Osteoblast (primary cell): ENCODE data around the gene IGFL2. TPM values are rescaled to one million over a fixed set of nuclear protein-coding genes. Genes with fewer than 3 reads are reported as not detected.
"Not testable (repeated sequence)": the region's sequence is repeated elsewhere in the genome, so short reads cannot be mapped to it uniquely, and the experiment has no call there.

Experiments
- DNase-seq: peaks from one replicate; pipeline ENCODE4 v3.0.0; 2011; ENCODE audit warnings: low spot score, mixed read lengths; ENCODE audit not compliant: insufficient read length; ENCODE audit errors: missing footprints
- H2AFZ ChIP-seq: 2 replicates; pipeline ENCODE4 v1.6.0; 2011; ENCODE audit warnings: mild to moderate bottlenecking, low read length
- H3K27ac ChIP-seq: 2 replicates; pipeline ENCODE4 v1.5.1; 2011; ENCODE audit warnings: mild to moderate bottlenecking, low read depth, low read length, moderate library complexity
- H3K27me3 ChIP-seq: 2 replicates; pipeline ENCODE4 v1.6.0; 2012; ENCODE audit warnings: mild to moderate bottlenecking, control low read depth, inconsistent platforms, low read length, moderate library complexity; ENCODE audit not compliant: insufficient read depth
- H3K36me3 ChIP-seq: 2 replicates; pipeline ENCODE4 v1.5.1; 2011; ENCODE audit warnings: mild to moderate bottlenecking, low read length, control low read depth, moderate library complexity; ENCODE audit not compliant: insufficient read depth
- H3K4me1 ChIP-seq: 2 replicates; pipeline ENCODE4 v1.5.1; 2011; ENCODE audit warnings: mild to moderate bottlenecking, low read length, control low read depth, moderate library complexity; ENCODE audit not compliant: insufficient read depth
- H3K4me2 ChIP-seq: 2 replicates; pipeline ENCODE4 v1.6.0; 2011; ENCODE audit warnings: mild to moderate bottlenecking, low read length; ENCODE audit not compliant: insufficient read depth
- H3K4me3 ChIP-seq: fragments of 200-600 bp; sonication (generic); 3 replicates; pipeline ENCODE4 v1.5.1; 2012; ENCODE audit warnings: mild to moderate bottlenecking, low read length, inconsistent platforms; ENCODE audit not compliant: insufficient read depth
- H3K79me2 ChIP-seq: 2 replicates; pipeline ENCODE4 v1.6.0; 2012; ENCODE audit warnings: mild to moderate bottlenecking, low read length, control low read depth, inconsistent platforms; ENCODE audit not compliant: insufficient read depth
- H3K9me3 ChIP-seq: 2 replicates; pipeline ENCODE4 v1.5.1; 2011; ENCODE audit warnings: low read depth, low read length, control low read depth
- H4K20me1 ChIP-seq: 2 replicates; pipeline ENCODE4 v1.6.0; 2012; ENCODE audit warnings: mild to moderate bottlenecking, low read length, control low read depth; ENCODE audit not compliant: insufficient read depth
- total RNA-seq: library from RNA; depleted of rRNA; stranded (reverse); fragments of >200 nt; gene quantifications from 2 replicates; pipeline ENCODE4 v1.2.3, GENCODE V29; 2012
- TF ChIP-seq, protein P1 (sequence below): IDR thresholded peaks from 2 replicates; pipeline ENCODE4 v1.5.1; 2011; ENCODE audit warnings: mild to moderate bottlenecking, low read depth, low read length, moderate library complexity; ENCODE audit errors: extremely low read depth

The IGFL2 gene
- total RNA-seq, 1 donor = not detected

DNA sequence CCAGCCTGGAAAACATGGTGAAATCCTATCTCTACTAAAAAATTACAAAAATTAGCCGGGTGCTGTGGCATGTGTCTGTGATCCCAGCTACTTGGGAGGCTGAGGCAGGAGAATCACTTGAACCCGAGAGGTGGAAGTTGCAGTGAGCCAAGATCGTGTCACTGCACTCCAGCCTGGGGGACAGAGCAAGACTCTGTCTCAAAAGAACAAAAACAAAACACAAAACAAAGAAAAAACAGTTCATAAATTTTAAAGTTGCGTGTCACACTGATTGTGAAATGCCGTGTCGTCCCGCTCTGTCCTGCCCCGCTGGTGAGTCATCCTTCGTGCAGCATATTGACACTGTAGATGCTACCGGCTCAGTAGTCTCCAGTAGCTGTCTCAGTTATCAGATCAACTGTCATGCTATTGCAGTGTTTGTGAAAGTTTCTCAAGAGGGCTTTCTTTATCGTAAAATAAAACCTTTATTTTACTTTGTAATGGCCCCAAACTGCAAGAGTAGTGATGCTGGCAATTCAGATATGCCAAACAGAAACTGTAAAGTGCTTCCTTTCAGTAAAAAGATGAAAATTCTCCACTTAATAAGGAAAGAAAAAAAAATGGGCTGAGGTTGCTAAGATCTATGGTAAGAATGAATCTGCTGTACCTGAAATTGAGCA is 45.1 kb downstream of the IGFL2 start:
- H3K27ac ChIP-seq = no peak overlapping the region
- H3K27me3 ChIP-seq = peaks cover 69% of the 10 kb centered on the region
- H3K4me3 ChIP-seq = no peak overlapping the region
- no peaks in the 10 kb centered on the region for H3K9me3 ChIP-seq
- H4K20me1 ChIP-seq = no peaks in the 10 kb centered on the region
- H3K36me3 ChIP-seq = no peaks in the 10 kb centered on the region
- H2AFZ ChIP-seq = no peak overlapping the region
- no peaks in the 10 kb centered on the region for H3K79me2 ChIP-seq
- TF ChIP-seq, protein P1, sequence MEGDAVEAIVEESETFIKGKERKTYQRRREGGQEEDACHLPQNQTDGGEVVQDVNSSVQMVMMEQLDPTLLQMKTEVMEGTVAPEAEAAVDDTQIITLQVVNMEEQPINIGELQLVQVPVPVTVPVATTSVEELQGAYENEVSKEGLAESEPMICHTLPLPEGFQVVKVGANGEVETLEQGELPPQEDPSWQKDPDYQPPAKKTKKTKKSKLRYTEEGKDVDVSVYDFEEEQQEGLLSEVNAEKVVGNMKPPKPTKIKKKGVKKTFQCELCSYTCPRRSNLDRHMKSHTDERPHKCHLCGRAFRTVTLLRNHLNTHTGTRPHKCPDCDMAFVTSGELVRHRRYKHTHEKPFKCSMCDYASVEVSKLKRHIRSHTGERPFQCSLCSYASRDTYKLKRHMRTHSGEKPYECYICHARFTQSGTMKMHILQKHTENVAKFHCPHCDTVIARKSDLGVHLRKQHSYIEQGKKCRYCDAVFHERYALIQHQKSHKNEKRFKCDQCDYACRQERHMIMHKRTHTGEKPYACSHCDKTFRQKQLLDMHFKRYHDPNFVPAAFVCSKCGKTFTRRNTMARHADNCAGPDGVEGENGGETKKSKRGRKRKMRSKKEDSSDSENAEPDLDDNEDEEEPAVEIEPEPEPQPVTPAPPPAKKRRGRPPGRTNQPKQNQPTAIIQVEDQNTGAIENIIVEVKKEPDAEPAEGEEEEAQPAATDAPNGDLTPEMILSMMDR = no peak
- peak; percentile 83 for DNase-seq
- H3K4me1 ChIP-seq = peaks cover 13% of the 10 kb centered on the region
- peak overlapping the region; percentile 63 for H3K4me2 ChIP-seq

DNA sequence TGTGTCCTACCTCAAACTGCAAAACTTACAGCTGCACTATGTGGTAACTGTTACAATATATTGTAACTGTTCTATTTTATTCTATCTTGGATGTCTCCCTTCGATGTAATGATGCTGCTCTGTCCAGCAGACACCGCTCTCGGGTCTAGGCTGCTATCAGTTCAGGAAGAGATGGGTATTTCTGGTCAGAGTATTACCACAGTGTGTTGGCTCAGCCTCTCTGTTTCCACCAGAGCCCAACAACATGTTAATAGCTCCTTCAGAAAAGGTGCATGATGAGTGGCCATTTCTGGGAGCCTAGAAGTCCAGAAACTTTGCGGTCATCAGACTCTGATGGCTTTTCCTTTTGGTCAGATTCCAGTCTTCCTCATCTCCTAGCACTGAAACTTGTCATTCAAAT is 45.6 kb downstream of the IGFL2 start:
- DNase-seq = no peak
- Histone ChIP-seq H3K4me3 (no peak overlapping the region), H3K4me1 (peaks cover 13% of the 10 kb centered on the region), H3K4me2 (peak overlapping the region; percentile 63), H2AFZ (no peak overlapping the region), H3K36me3 (no peaks in the 10 kb centered on the region), H3K9me3 (no peaks in the 10 kb centered on the region), H4K20me1 (no peaks in the 10 kb centered on the region), H3K27ac (no peak overlapping the region), H3K79me2 (no peaks in the 10 kb centered on the region), H3K27me3 (peaks cover 65% of the 10 kb centered on the region)
- TF ChIP-seq, protein P1 = no peak

DNA sequence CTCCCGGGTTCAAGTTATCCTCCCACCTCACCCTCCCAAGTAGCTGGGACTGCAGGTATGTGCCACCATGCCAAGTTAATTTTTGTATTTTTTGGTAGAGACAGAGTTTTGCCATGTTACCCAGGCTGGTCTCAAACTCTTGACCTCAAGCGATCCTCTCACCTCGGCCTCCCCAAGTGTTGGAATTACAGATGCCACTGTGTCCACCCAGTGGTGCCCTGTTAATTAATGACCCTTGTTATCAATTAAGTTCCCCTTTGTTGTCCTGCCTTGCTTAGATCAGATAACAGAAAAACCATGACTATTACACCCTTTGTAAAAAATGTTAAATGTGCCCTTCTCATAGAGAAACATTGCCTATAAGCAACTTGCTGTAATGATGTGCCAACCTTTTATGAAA is 47.1 kb downstream of the IGFL2 start:
- TF ChIP-seq, protein P1 = no peak
- H3K27me3 ChIP-seq = peaks cover 65% of the 10 kb centered on the region

DNA sequence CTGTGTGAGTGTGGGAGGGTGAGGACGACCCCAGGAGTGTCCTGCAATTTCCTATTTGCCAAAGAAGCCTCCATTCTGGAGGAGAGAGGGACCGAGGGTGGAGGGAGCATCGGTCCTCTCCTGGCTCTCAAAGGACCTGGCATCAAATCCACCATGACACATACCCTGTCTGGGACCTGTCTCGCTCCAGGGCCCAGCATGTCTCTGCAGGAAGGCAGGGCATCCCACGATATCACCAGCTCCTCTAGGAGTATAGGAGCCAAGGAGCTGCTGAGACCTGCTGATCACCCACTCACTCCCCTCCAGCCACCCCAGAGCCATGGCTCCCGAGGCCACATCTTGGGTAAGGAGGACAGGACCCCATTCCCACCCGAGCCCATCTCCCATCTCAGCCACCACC is 47.9 kb downstream of the IGFL2 start:
- H2AFZ ChIP-seq, H4K20me1 ChIP-seq: not testable (repeated sequence)

More for the DNA sequence above, 47.1 kb downstream of the IGFL2 start:
- Histone ChIP-seq H4K20me1 (no peaks in the 10 kb centered on the region), H3K36me3 (no peaks in the 10 kb centered on the region), H3K79me2 (no peaks in the 10 kb centered on the region), H3K4me2 (no peak overlapping the region), H3K9me3 (no peaks in the 10 kb centered on the region), H3K4me3 (no peak overlapping the region), H3K27ac (no peak overlapping the region), H2AFZ (no peak overlapping the region), H3K4me1 (peaks cover 13% of the 10 kb centered on the region)
- no peak for DNase-seq

More for the DNA sequence above, 47.9 kb downstream of the IGFL2 start:
- Histone ChIP-seq H3K27me3 (peaks cover 60% of the 10 kb centered on the region), H3K4me1 (peaks cover 13% of the 10 kb centered on the region)
- H3K4me3 ChIP-seq, H3K79me2 ChIP-seq, H3K27ac ChIP-seq, H3K4me2 ChIP-seq, H3K9me3 ChIP-seq, DNase-seq, H3K36me3 ChIP-seq: not testable (repeated sequence)
